ENCODE data around the gene PLXNA2.

GRCh38 chr1:208167261-208167869 is 76.8 kb downstream of the PLXNA2 start:
- TF ChIP-seq CTCF (IDR thresholded peaks at IDR 0.05; ENCODE audit: control extremely low read depth in 1 of 3, insufficient read depth in 1 of 3, low read depth in 1 of 3, low read length in 3 of 3) (no peak), EZH2 (IDR thresholded peaks at IDR 0.05; ENCODE audit: low read depth, low read length, severe bottlenecking) (no peak), RAD21 (IDR thresholded peaks at IDR 0.05 in 1 of 2, conservative IDR thresholded peaks at IDR 0.05 in 1 of 2; ENCODE audit: low read depth in 2 of 2, low read length in 2 of 2) (peak in 1 of 2 experiments; percentile 16; a peak in 1 of 4 replicates), POLR2A (IDR thresholded peaks at IDR 0.05; ENCODE audit: control extremely low read depth in 1 of 2, low read depth in 2 of 2, low read length in 2 of 2) (no peak), CBX5 (IDR thresholded peaks at IDR 0.05; ENCODE audit: low read depth, low read length) (no peak), GABPA (IDR thresholded peaks at IDR 0.05; ENCODE audit: borderline replicate concordance, insufficient read depth, low read length) (no peak)
